GM18873 (cell line): ENCODE results near the gene TTC21B.
"Not testable (repeated sequence)": the region's sequence is repeated elsewhere in the genome, so short reads cannot be mapped to it uniquely, and the experiment has no call there.

ENCODE experiments used
- ATAC-seq: cut with Tn5 transposase; IDR thresholded peaks from one replicate; pipeline ENCODE4 v1.9.1; 2021; ENCODE audit warnings: mild to moderate bottlenecking, moderate library complexity, moderate number of reproducible peaks; ENCODE audit not compliant: unreplicated experiment, low FRiP score

The TTC21B gene

DNA sequence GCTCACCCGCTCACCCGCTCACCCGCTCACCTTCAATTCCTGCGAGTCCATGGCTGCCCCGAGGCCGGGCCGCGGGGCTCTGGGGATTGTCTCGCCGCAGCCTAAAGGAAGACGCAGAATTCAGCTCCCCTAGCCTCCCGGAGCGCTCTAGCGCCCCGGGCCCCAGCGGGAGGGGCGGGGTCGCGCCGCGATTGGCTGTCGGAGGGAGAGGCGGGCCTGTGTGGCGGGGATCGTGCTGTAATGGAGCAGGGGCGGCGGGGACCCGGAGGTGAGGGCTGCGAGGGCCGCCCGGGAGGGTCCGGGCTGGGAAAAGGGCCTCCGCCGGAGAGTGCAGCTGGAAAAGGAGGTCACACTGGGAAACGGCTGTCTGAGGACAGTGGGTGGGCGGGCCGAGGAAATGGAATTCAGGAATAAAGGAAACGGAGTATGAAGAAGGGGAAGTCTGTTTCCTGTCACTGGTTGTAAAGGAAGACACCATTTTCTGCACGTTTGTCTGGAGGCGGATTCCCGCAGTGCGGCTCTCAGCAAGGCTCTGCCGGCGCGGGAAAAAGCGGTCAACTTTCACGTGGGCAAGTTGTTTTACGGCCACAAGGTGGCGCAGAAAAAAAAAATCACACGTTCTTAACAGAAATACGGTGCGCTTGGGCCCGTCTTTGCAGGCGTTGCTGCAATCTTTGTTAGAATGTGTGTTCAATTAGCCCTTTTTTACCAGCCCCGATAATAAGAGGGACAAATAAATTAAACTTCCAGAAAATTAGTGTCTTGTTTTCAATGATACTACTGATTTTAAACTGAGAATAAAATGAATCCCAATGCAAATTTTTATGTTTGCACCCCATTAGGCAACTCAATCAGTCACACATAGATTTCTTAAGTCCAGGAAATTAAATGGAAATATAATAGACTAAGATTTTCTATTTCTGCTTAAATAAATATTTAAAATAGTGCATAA, at the start of gene TTC21B:
Gene TTC21B, minus strand, starts transcription at position 122 of the 952 bp plus-strand sequence. Its CDS starts 71 bp downstream, at position 51.
- ATAC-seq, result peak; percentile 87

DNA sequence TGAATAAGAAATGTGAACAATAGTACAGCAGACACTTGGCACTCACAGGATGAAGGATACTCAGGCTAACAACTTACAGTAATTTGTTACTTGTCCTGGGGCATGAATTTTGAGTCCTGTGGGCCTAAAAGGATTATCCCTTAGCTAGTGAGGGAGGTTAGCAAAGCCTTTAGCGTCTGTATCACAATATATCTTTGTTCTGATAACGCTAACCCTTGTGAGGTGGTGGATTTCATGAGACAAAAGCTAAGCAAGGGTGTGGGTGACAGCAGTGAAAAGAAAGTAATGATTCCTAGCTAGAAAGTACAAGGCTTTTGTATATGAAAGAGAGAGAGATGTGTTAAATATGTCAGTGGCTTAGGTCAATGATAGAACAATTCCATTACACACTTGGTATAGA, 46.8 kb upstream of the TTC21B start:
- no peak for ATAC-seq

DNA sequence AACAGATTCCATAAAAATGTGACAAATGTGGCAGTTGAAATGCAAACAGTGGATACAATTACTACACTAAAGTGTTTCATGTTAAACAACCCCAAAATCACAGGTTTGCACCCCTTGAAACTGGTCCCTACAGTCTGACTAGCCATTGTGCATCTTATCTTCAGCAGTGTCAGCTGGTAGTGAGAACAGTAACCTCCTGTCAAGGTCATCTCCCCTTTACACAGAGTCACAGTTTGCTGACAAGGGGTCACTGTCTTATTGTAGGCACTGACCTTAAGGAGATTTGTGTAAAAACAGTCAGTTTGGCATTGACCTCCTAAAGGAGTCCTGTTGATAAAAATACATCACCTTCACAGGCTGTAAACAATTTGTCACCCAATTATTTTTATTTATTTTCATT, 37.3 kb upstream of the TTC21B start:
- no peak for ATAC-seq

DNA sequence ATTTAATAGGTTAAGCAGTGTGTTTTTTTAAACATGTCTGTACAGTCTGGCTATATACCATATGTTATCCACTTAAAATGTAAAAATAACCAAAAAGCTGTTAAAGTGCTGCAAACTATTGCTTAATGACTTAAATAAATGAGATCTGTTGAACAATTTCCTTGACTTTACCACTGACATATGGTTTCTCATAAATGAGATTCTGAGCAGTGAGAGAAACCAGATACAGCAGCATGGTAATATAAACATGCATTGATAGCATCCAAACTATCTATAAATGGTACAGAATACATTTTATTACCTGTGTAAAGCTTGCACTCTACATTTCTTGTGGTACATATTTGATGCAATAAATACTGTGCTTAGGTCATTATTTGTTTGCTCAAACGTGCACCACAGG, 36.3 kb upstream of the TTC21B start:
- no peak for ATAC-seq

DNA sequence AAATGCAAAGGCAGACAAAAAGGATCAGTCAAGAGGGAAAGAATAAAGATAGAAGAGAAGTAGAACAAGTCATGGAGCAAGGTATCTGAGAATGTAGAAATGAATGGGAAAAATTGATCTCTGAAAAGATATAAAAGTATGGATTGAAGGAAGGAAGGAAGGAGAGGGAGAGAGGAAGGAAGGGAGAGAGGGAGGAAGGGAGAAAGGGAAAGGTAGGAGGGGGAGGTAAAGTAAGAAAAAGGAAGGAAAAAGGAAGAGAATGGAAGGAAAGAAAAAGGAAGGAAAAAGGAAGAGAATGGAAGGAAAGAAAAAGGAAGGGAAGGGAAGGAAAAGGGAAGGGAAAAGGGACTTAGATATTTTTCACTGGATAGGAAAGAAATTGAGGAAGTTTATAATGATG, 31.5 kb upstream of the TTC21B start:
- no peak for ATAC-seq

DNA sequence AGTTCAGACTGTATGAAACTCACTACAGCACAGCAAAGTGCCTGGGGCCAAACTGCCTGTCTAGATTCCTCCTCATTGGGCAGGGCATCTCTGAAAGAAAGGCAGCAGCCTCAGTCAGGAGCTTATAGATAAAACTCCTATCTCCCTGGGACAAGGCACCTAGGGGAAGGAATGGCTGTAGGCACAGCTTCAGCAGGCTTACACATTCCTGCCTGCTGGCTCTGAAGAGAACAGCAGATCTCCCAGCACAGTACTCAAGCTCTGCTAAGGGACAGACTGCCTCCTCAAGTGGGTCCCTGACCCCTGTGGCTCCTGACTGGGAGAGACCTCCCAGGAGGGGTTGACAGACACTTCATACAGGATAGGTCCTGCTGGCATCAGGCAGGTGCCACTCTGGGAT, 18.6 kb upstream of the TTC21B start:
- not testable (repeated sequence) for ATAC-seq

DNA sequence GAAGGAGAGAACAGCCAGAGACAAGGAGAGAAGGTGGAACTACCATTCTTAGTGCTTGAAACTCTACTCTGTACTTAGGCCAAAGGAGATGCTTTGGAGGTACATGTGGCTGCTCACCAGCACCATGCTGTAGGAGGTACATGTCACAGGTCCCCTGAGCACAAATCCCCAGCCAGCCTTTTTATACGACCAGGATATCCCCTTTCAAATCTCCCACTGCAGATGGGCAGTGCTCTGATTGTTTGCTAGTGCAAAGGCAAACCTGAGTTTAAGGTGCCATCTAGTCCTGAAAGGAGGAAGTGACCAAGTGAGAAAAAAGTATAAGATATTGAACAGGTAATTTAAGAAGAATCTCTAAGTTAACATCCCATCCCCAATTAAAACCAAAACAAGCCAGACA, 17.1 kb upstream of the TTC21B start:
- ATAC-seq, result no peak

DNA sequence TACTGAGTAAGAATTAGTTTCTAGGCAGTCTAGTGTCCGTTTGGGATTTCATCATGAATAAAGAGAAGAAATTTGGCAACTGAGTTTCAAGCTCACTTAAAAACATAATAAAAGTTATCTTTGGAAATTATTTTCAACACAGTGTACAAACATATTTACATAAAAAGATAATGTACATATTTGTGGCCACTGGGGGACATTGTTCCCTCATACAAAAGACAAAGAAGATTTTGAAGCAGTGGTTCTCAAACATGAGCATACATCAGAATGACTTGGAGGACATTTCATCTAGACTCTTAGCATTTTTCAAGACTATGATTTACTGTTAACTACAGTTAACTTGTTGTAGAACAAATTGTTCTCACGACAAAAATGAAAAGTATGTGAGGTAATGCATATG, 15.7 kb upstream of the TTC21B start:
- ATAC-seq, result no peak

DNA sequence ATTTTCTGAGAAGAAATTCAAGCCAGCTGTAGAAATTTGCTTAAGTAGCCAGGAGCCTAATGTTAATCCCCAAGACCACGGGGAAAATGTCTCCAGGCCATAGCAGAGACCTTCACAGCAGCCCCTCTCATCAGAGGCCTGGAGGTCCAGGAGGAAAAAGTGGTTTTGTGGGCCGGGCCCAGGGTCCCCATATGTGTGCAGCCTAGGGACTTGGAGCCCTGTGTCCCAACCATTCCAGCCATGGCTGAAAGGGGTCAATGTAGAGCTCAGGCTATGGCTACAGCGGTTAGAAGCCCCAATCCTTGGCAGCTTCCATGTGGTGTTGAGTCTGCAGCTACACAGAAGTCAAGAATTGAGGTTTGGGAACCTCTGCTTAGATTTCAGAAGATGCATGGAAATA, 14.2 kb upstream of the TTC21B start:
- ATAC-seq, result no peak

DNA sequence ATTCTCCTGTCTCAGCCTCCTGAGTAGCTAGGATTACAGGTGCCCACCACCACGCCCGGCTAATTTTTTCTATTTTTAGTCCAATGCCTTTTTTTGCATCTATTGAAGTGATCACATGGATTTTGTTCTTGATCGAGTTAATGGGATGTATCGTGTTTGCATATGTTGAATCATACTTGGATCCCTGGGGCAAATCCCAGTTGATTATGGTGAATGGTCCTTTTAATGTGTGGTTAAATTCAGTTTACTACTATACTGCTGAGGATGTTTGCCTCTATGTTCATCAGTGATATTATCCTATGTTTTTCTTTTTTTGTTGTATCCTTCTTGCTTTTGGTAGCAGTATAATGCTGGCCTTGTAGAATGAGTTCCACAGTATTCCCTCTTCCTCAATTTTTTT, 8.2 kb upstream of the TTC21B start:
- ATAC-seq, result no peak

DNA sequence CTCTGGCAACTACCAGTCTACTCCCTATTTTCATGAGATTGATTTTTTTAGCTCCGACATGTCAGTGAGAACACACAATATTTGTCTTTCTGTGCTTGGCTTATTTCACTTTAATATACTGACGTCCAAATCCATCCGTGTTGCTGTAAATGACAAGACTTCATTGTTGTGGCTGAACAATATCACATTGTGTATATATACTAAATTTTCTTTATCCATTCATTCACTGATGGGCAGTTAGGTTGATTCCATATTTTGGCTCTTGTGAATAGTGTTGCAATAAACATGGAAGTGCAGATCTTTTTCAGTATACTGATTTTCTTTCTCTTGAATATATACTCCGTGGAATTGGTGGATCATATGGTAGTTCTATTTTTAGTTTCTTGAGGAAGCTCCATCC, 5.8 kb upstream of the TTC21B start:
- no peak for ATAC-seq

DNA sequence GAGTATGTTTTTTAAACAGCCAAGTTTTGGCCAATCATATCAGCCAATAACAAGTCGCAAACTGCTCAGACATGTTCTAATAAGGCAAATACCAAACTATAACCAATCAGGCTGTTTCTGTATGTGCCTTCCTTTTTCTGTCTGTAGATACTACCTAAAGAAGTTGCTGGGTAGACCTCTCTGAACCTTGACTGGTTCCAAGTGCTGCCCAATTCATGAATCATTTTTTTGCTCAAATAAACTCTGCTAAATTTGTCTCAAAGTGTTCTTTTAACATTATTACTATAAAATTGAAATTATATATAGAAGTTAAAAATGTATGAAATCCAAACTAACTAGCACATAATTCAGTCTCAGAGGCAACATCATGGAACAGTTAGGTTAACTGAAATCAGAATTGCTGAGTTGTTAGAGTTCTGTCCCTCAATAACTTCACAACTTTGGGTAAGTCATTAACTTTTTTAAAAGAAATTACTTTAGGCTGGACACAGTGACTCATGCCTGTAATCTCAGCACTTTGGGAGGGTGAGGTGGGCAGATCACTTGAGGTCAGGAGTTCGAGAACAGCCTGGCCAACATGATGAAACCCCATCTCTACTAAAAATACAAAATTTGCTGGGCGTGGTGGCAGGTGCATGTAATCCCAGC, 4.9 kb upstream of the TTC21B start:
- ATAC-seq, result no peak

DNA sequence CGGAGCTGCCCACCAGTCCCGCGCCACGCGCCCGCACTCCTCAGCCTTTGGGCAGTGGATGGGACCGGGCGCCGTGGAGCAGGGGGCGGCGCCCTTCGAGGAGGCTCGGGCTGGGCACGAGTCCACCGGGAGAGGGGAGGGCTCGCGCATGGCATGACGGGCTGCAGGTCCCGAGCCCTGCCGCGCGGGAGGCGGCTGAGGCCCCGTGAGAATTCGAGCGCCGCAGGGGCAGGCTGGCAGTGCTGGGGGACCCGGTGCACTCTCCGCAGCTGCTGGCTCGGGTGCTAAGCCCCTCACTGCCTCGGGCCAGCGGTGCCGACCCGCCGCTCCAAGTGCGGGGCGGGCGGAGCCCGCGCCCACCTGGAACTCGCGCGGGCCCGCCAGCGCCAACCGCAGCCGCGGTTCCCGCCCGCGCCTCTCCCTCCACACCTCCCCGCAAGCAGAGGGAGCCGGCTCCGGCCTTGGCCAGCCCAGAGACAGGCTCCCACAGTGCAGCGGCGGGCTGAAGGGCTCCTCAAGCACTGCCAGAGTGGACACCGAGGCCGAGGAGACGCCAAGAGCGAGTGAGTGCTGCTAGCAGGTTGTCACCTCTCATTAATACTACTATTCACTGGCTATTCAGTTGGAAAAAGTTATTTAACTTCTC, 3.6 kb upstream of the TTC21B start:
- no peak for ATAC-seq

DNA sequence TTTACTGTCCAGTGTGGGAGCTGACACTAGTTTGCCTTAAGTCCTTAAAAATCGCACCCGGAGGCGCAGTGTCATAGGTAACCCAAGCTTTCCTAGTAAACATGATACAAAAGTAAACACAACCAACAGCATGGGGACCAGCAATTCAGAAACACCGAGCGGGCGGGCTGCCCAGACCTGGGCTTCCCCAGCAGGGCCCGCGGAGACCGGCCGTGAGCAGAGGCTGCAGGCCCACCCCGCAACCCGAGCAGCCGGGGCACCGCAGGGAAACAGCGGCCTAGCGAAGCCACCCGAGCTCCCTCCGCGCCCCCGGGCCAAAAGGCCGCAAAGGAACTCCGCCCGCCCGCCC, 296 bp downstream of the TTC21B start:
- peak; percentile 24 for ATAC-seq

DNA sequence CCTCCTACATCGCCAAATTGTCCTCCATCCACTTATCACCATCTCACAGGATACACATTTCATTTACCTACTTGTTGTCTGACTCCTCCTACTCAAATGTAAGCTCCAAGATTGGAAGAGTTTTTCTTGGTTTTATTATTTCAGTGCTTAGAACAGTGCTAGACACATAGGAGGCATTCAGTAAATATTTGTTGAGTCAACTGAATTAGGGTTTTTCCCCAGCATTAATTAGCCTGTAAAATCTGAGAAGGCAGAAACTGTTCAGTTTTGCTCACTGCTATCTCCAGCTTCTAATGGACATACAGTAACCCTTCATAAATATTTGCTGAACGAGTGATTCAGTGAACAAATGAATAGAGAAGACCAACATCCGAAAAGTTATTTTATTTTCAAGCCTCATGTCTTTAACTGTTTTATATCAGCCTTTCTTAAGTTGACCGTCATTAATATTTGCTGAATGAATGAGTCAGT, 800 bp downstream of the TTC21B start:
- no peak for ATAC-seq

DNA sequence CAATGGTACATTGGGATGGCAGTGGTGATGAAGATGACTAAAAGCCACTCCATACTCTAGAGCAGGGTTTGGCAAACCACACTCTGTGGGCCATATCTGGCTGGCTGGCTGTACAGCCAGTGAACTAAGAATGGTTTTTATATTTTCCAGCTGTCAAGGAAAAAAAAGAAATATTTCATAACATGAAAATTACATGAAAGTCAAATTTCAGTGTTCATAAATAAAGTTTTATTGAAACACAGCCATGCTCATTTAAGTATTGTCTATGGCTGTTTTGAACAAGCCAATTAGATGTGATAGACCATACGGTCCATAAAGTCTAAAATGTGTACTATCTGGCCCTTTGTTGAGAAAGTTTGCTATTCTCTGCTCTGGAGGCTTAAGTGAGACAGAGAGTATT, 1.5 kb downstream of the TTC21B start:
- ATAC-seq, result no peak

DNA sequence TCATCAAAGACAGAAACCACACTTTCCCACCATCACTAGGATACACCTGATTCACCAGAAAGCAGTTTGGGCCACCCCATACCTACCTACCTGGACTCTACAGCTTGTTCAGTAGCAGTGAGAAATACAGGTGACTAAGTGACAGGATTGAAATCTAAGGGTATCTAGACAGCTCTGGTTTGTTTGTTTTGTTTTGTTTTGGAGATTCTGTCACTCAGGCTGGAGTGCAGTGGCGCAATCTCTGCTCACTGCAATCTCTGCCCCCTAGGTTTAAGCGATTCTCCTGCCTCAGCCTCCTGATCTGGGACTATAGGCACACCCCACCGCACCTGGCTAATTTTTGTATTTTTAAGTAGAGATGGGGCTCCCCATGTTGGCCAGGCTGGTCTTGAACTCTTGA, 3.1 kb downstream of the TTC21B start:
- ATAC-seq, result no peak

DNA sequence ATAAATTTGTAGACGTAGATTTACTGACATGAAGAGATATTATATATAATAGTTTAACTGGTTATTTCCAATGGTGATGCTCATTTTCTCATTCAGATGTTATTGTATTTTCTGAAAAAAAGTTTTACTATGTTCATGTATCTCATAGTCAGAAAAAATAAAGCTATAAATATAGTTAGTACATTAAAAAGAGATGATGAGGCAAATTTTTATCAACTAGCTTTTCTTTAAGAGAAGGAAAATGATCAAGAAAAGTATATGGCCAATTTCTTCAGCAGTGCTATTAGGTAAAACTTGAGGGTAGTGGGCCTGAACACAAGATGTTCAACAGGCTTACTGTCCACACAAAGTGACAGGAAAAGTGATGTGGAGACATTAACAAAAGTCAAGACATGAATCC, 11.7 kb downstream of the TTC21B start:
- no peak for ATAC-seq

DNA sequence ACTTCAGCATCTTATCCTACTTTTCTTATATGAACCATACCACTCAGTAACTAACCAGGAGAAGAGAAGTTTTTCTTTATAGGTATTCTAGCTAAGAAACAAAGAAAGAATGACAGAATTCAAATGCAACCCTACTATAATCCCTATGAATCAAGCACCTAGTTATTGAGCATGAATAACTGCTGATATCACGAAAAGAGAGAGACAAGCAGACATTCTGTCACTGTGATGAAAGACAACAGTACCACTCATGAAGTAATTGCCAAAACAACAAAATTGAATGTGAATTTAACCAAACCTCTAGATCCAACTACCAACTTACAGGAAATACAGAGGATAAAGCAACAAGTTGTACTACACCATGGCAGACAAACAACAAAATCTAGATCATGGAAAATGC, 15.3 kb downstream of the TTC21B start:
- no peak for ATAC-seq

DNA sequence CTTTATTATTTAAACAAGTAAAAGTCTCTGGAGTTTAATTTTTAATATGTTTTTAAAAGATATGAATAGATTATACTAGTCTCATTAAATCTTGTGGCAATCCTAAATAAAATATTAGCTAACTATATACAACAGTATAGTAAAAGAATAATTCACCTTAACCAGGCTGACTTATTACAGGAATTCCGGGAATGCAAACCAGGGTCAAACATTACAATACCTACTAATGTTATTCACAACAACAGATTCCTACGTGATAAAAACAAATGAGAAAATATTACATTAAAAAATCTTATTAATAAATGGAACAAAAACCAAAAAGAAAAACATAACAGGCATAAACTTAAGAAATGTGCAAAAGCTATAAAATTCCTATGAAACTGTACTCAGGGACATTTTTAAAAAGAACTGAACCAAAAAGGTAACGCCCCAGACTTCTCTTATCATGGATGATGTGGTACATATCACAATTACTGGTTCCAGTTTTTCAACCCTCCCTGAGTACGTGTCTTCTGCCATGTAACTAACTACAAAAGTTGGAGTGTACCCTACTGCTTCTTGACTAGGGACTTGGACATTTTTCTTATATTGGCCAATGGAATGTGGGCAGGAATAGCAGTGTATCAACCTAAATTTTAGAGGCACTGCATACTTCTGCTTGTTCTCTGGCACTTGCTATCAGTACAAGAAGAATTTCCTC, 20.2 kb downstream of the TTC21B start:
- ATAC-seq, result no peak

DNA sequence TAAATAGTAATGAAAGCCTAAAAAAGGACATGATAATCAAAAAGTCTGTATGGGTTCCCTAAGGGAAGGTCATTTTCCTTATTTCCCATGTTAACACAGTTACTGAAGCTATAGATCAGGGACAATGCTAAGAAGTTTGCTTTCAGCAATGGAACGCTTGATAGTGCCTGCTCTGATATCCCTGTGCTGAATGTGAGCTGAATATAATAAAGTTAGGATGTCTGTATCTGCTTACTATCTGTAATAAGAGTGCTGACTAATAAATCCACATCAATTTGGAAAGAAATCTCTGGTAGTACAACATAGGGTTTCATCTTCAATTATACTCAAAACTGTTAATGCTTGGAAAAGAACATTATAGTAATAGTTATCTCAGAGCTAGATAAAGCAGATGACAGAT, 25.8 kb downstream of the TTC21B start:
- ATAC-seq, result no peak
